Rectal smooth muscle tissue (tissue), 1 donor: ENCODE data around the gene MTPN.

ENCODE experiments used
- H3K27ac ChIP-seq: one replicate; pipeline ENCODE4 v1.7.0; 2013; ENCODE audit warnings: low read depth, low read length, inconsistent platforms
- H3K27me3 ChIP-seq: one replicate; pipeline ENCODE4 v1.7.0; 2013; ENCODE audit warnings: low read length; ENCODE audit not compliant: control insufficient read depth, insufficient read depth
- H3K36me3 ChIP-seq: one replicate; pipeline ENCODE4 v1.7.0; 2013; ENCODE audit warnings: low read length; ENCODE audit not compliant: control insufficient read depth, insufficient read depth
- H3K4me1 ChIP-seq: one replicate; pipeline ENCODE4 v1.7.0; 2013; ENCODE audit warnings: low read length; ENCODE audit not compliant: control insufficient read depth, insufficient read depth
- H3K4me3 ChIP-seq: one replicate; pipeline ENCODE4 v1.7.0; 2013; ENCODE audit warnings: low read length
- H3K9ac ChIP-seq: one replicate; pipeline ENCODE4 v1.7.0; 2013; ENCODE audit warnings: low read length

The MTPN gene

GRCh38 chr7:135964274-135964673 is 12.9 kb downstream of the MTPN start:
- Histone ChIP-seq H3K4me3 (no peak overlapping the region), H3K36me3 (peaks cover 3% of the 10 kb centered on the region), H3K27me3 (no peaks in the 10 kb centered on the region), H3K9ac (no peak overlapping the region), H3K4me1 (no peaks in the 10 kb centered on the region), H3K27ac (no peak overlapping the region)

- Histone ChIP-seq H3K27me3 (no peaks in the 10 kb centered on the region), H3K27ac (no peak overlapping the region), H3K4me3 (no peak overlapping the region), H3K4me1 (no peaks in the 10 kb centered on the region), H3K36me3 (peaks cover 3% of the 10 kb centered on the region), H3K9ac (no peak overlapping the region)
Measured at GRCh38 chr7:135962802-135963201, 14.4 kb downstream of the MTPN start.

- Histone ChIP-seq H3K27ac (no peak overlapping the region), H3K27me3 (no peaks in the 10 kb centered on the region), H3K36me3 (no peaks in the 10 kb centered on the region), H3K9ac (no peak overlapping the region), H3K4me3 (no peak overlapping the region), H3K4me1 (no peaks in the 10 kb centered on the region)
Measured at GRCh38 chr7:135960709-135961451, 16.3 kb downstream of the MTPN start.

- Histone ChIP-seq H3K36me3 (no peaks in the 10 kb centered on the region), H3K27me3 (no peaks in the 10 kb centered on the region), H3K27ac (no peak overlapping the region), H3K4me3 (no peak overlapping the region), H3K9ac (no peak overlapping the region), H3K4me1 (no peaks in the 10 kb centered on the region)
Measured at GRCh38 chr7:135959646-135960363, 17.4 kb downstream of the MTPN start.

GRCh38 chr7:135958173-135958572 is 19.0 kb downstream of the MTPN start:
- no peaks in the 10 kb centered on the region for H3K4me1 ChIP-seq
- H3K9ac ChIP-seq, result no peak overlapping the region
- no peaks in the 10 kb centered on the region for H3K36me3 ChIP-seq
- no peaks in the 10 kb centered on the region for H3K27me3 ChIP-seq
- H3K4me3 ChIP-seq, result no peak overlapping the region
- no peak overlapping the region for H3K27ac ChIP-seq

GRCh38 chr7:135957627-135958026 is 19.5 kb downstream of the MTPN start:
- Histone ChIP-seq H3K9ac (no peak overlapping the region), H3K4me1 (no peaks in the 10 kb centered on the region), H3K27me3 (no peaks in the 10 kb centered on the region), H3K36me3 (no peaks in the 10 kb centered on the region), H3K27ac (no peak overlapping the region), H3K4me3 (no peak overlapping the region)

GRCh38 chr7:135956393-135956792 is 20.8 kb downstream of the MTPN start:
- H3K4me1 ChIP-seq, result no peaks in the 10 kb centered on the region
- H3K36me3 ChIP-seq, result no peaks in the 10 kb centered on the region
- H3K9ac ChIP-seq, result no peak overlapping the region
- H3K27me3 ChIP-seq, result no peaks in the 10 kb centered on the region
- no peak overlapping the region for H3K4me3 ChIP-seq
- H3K27ac ChIP-seq, result no peak overlapping the region

GRCh38 chr7:135950972-135951371 is 26.2 kb downstream of the MTPN start:
- Histone ChIP-seq H3K4me3 (no peak overlapping the region), H3K36me3 (peaks cover 6% of the 10 kb centered on the region), H3K27ac (no peak overlapping the region), H3K27me3 (no peaks in the 10 kb centered on the region), H3K9ac (no peak overlapping the region), H3K4me1 (no peaks in the 10 kb centered on the region)

- Histone ChIP-seq H3K27ac (no peak overlapping the region), H3K27me3 (no peaks in the 10 kb centered on the region), H3K4me1 (no peaks in the 10 kb centered on the region), H3K4me3 (no peak overlapping the region), H3K9ac (no peak overlapping the region), H3K36me3 (peaks cover 6% of the 10 kb centered on the region)
Measured at GRCh38 chr7:135950429-135950828, 26.7 kb downstream of the MTPN start.

GRCh38 chr7:135946289-135947055 is 30.7 kb downstream of the MTPN start:
- Histone ChIP-seq H3K27ac (no peak overlapping the region), H3K36me3 (peaks cover 6% of the 10 kb centered on the region), H3K27me3 (no peaks in the 10 kb centered on the region), H3K4me1 (no peaks in the 10 kb centered on the region), H3K9ac (no peak overlapping the region), H3K4me3 (no peak overlapping the region)

- Histone ChIP-seq H3K4me1 (no peaks in the 10 kb centered on the region), H3K9ac (no peak overlapping the region), H3K36me3 (no peaks in the 10 kb centered on the region), H3K27ac (no peak overlapping the region), H3K27me3 (no peaks in the 10 kb centered on the region), H3K4me3 (no peak overlapping the region)
Measured at GRCh38 chr7:135944753-135945152, 32.4 kb downstream of the MTPN start.

GRCh38 chr7:135943134-135943879 is 33.9 kb downstream of the MTPN start:
- Histone ChIP-seq H3K27me3 (no peaks in the 10 kb centered on the region), H3K9ac (no peak overlapping the region)

More at GRCh38 chr7:135943134-135943879, 33.9 kb downstream of the MTPN start:
- Histone ChIP-seq H3K27ac (no peak overlapping the region), H3K4me3 (no peak overlapping the region), H3K36me3 (no peaks in the 10 kb centered on the region), H3K4me1 (no peaks in the 10 kb centered on the region)
